Muscle layer of duodenum (tissue), 2 donors: ENCODE results near the gene SLC49A4.
A peak's percentile ranks its signal among the peaks of the same experiment; 100 is the strongest.
"Not testable (repeated sequence)": the region's sequence is repeated elsewhere in the genome, so short reads cannot be mapped to it uniquely, and the experiment has no call there.

ENCODE experiments used
- H3K27ac ChIP-seq: one replicate; pipeline ENCODE4 v1.7.0; 2013; ENCODE audit warnings: mild to moderate bottlenecking, low read length
- H3K27me3 ChIP-seq: one replicate; pipeline ENCODE4 v1.7.0; 2013; ENCODE audit warnings: low read depth, mild to moderate bottlenecking, control low read depth, low read length
- H3K36me3 ChIP-seq, 2 donors: one replicate each; pipeline ENCODE4 v1.7.0; 2013; ENCODE audit warnings: low read length in 2 of 2, control low read depth in 1 of 2, mild to moderate bottlenecking in 1 of 2; ENCODE audit not compliant: insufficient read depth in 2 of 2, control insufficient read depth in 1 of 2
- H3K4me1 ChIP-seq, 2 donors: one replicate each; pipeline ENCODE4 v1.7.0; 2013; ENCODE audit warnings: low read length in 2 of 2, mild to moderate bottlenecking in 2 of 2, control low read depth in 1 of 2, moderate library complexity in 1 of 2; ENCODE audit not compliant: insufficient read depth in 2 of 2, control insufficient read depth in 1 of 2
- H3K4me3 ChIP-seq, 2 donors: one replicate each; pipeline ENCODE4 v1.7.0; 2013; ENCODE audit warnings: low read length in 2 of 2, low read depth in 1 of 2, mild to moderate bottlenecking in 1 of 2
- H3K9me3 ChIP-seq, 2 donors: one replicate each; pipeline ENCODE4 v1.7.0; 2013; ENCODE audit warnings: low read length in 2 of 2, control low read depth in 1 of 2, mild to moderate bottlenecking in 1 of 2; ENCODE audit not compliant: control insufficient read depth in 1 of 2
- donor health status: healthy.

Gene SLC49A4

DNA sequence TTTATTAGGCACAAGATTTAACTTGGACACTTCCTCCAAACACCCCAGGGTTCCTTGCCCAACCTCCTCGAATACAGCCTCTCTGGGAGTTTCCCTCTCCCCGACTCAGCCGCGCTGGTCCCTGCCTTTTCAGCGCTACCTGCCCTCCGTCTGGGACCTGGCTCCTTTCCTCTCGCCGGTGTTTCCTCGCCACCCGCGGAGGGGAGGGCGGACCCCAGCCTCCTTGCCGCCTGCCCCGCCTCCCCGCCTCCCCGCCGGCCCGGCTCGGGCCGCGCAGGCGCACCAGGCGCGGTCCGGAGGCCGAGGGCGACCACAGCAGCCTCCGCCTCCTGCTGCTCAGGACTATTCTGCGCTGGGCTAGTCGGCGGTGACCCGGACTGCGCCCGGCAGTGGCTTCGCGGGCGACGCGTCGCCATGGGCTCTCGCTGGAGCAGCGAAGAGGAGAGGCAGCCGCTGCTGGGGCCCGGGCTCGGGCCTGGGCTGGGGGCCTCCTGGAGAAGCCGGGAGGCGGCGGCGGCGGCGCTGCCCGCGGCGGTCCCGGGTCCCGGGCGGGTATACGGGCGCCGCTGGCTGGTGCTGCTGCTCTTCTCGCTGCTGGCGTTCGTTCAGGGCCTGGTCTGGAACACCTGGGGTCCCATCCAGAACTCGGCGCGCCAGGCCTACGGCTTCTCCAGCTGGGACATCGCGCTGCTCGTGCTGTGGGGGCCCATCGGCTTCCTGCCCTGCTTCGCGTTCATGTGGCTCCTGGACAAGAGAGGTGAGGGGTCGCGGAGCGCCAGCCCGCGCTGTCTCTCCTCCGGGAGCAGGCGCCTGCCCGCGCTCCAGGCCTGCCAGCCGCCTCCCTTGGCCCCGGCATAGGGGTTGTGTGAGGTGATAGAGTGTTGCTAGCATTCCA is at the start of gene SLC49A4:
TSS of gene SLC49A4 (plus strand) at position 291 of the 895 bp plus-strand sequence. CDS start at position 415, 124 bp downstream.
- Histone ChIP-seq H3K9me3 (no peaks in the 10 kb centered on the region), H3K27me3 (no peaks in the 10 kb centered on the region), H3K4me3 (peak within 1 kb of the TSS; percentile 82 to 86), H3K4me1 (peaks cover 4 to 21% of the 10 kb centered on the region in 2 donors), H3K36me3 (no peaks in the 10 kb centered on the region), H3K27ac (peak within 1 kb of the TSS; percentile 94)

DNA sequence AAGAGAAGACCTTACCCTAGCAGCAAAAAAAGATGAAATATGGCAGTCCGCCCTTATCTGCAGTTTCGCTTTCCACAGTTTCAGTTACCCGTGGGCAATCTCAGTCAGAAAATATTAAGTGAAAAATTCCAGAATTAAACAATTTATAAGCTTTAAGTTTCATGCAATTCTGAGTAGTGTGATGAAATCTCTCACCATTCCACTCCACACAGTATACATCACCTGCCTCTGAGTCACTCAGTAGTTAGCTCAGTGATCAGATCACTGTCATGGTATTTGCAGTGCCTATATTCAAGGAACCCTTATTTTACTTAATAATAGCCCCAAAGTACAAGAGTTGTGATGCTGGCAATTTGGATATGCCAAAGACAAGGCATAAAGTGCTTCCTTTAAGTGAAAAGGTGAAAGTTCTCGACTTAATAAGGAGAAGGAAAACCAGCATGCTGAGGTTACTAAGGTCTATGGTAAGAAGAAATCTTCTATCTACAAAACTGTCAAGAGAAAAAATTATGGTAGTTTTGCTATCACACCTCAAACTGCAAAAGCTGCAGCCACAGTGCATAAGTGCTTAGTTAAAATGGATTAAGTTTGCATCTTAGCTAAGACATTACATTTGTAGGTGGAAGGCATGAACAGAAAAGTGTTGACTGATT is 49.4 kb upstream of the SLC49A4 start:
- Histone ChIP-seq H3K4me1 (no peaks in the 10 kb centered on the region), H3K9me3 (no peaks in the 10 kb centered on the region), H3K27me3 (no peaks in the 10 kb centered on the region), H3K36me3 (peaks cover 8 to 20% of the 10 kb centered on the region in 2 donors), H3K27ac (no peak overlapping the region), H3K4me3 (no peak overlapping the region)

DNA sequence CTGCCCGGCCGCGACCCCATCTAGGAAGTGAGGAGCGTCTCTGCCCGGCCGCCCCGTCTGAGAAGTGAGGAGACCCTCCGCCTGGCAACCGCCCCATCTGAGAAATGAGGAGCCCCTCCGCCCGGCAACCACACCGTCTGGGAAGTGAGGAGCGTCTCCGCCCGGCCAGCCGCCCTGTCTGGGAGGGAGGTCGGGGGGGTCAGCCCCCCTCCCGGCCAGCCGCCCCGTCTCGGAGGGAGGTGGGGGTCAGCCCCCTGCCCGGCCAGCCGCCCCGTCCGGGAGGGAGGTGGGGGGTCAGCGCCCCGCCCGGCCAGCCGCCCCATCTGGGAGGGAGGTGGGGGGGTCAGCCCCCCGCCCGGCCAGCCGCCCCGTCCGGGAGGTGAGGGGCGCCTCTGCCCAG is 47.6 kb upstream of the SLC49A4 start:
- not testable (repeated sequence) for H3K4me3 ChIP-seq, H3K27me3 ChIP-seq, H3K9me3 ChIP-seq, H3K4me1 ChIP-seq, H3K27ac ChIP-seq
- H3K36me3 ChIP-seq: peaks cover 5 to 18% of the 10 kb centered on the region in 2 donors

DNA sequence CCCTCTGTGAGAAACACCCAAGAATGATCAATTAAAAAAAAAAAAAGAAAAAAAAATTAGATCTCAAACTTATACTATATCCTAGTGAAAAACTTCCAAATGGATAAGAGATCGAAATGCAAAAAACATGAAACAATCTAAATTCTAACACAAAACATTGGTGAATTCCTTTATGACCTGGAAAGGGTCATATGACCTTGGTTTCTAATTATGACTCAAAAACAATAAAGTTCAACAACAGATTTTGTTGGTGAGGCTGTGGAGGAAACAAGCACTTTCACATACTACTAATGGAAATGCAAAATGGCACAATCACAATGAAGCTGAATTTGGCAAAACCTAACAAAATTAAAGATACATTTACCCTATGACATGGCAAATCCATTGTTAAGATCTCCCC is 46.5 kb upstream of the SLC49A4 start:
- H3K4me3 ChIP-seq: no peak overlapping the region
- peaks cover 5 to 8% of the 10 kb centered on the region in 2 donors for H3K36me3 ChIP-seq
- H3K27me3 ChIP-seq: no peaks in the 10 kb centered on the region
- H3K4me1 ChIP-seq: no peaks in the 10 kb centered on the region
- H3K27ac ChIP-seq: no peak overlapping the region
- no peaks in the 10 kb centered on the region for H3K9me3 ChIP-seq

DNA sequence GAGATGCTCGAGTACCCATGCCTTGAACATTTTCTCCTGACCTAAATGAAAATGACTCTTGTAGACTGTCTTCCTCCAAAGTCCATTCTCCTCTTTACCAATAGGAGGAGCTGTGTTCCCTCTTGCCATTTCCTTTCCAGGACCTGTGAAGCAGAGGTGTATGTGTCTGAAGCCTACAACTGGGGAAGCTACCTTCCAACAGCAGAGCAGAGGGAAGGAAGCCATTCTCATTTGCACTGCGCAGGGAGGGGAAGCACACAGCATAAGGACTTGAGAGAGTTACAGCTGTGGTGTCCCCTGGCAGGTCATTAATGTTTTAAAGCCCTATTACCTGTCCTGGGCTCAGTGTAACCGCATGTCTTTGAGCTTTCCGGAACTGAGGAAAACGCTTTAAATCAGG is 39.9 kb upstream of the SLC49A4 start:
- no peak overlapping the region for H3K27ac ChIP-seq

GRCh38 chr3:122755491-122755890 is 39.4 kb upstream of the SLC49A4 start:
- Histone ChIP-seq H3K9me3 (no peaks in the 10 kb centered on the region), H3K27ac (no peak overlapping the region), H3K36me3 (peaks cover 11 to 16% of the 10 kb centered on the region in 2 donors), H3K4me3 (no peak overlapping the region), H3K27me3 (no peaks in the 10 kb centered on the region), H3K4me1 (no peaks in the 10 kb centered on the region)

More for the DNA sequence above, 39.9 kb upstream of the SLC49A4 start:
- Histone ChIP-seq H3K4me1 (no peaks in the 10 kb centered on the region), H3K4me3 (no peak overlapping the region), H3K36me3 (peaks cover 11 to 16% of the 10 kb centered on the region in 2 donors), H3K9me3 (no peaks in the 10 kb centered on the region), H3K27me3 (no peaks in the 10 kb centered on the region)

- Histone ChIP-seq H3K27ac (no peak overlapping the region), H3K4me1 (peaks cover 0 to 4% of the 10 kb centered on the region in 2 donors), H3K36me3 (peaks cover 11% of the 10 kb centered on the region in 2 donors), H3K9me3 (no peaks in the 10 kb centered on the region), H3K27me3 (no peaks in the 10 kb centered on the region), H3K4me3 (no peak overlapping the region)
These were observed 35.9 kb upstream of the SLC49A4 start for GRCh38 chr3:122758877-122759560.

- peaks cover 0 to 7% of the 10 kb centered on the region in 2 donors for H3K36me3 ChIP-seq
- H3K4me3 ChIP-seq: no peak overlapping the region
- H3K27ac ChIP-seq: no peak overlapping the region
- H3K4me1 ChIP-seq: peaks cover 0 to 4% of the 10 kb centered on the region in 2 donors
- H3K27me3 ChIP-seq: no peaks in the 10 kb centered on the region
- no peaks in the 10 kb centered on the region for H3K9me3 ChIP-seq
These were observed 34.2 kb upstream of the SLC49A4 start for GRCh38 chr3:122760453-122761271.

DNA sequence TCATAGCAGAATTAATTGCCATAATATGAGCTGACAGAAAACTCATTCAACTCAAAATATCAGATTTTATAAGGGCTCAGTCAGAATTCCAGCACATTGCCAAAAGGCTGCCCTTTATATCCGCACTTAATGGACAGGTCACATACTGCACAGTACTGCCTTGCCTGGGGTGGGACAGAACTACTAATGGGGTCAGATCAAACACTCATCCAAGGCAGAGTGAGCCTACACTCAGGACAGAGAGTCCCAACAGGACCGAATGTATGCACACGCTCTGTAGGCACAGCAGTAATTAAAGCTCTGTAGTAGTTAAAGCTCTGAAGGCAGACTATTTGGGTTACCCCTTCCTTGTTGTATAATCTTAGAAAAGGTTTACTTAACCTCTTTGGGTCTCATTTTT is 28.4 kb upstream of the SLC49A4 start:
- Histone ChIP-seq H3K36me3 (peaks cover 0 to 19% of the 10 kb centered on the region in 2 donors), H3K27me3 (no peaks in the 10 kb centered on the region), H3K27ac (no peak overlapping the region), H3K4me1 (peaks cover 0 to 1% of the 10 kb centered on the region in 2 donors), H3K9me3 (no peaks in the 10 kb centered on the region), H3K4me3 (no peak overlapping the region)

DNA sequence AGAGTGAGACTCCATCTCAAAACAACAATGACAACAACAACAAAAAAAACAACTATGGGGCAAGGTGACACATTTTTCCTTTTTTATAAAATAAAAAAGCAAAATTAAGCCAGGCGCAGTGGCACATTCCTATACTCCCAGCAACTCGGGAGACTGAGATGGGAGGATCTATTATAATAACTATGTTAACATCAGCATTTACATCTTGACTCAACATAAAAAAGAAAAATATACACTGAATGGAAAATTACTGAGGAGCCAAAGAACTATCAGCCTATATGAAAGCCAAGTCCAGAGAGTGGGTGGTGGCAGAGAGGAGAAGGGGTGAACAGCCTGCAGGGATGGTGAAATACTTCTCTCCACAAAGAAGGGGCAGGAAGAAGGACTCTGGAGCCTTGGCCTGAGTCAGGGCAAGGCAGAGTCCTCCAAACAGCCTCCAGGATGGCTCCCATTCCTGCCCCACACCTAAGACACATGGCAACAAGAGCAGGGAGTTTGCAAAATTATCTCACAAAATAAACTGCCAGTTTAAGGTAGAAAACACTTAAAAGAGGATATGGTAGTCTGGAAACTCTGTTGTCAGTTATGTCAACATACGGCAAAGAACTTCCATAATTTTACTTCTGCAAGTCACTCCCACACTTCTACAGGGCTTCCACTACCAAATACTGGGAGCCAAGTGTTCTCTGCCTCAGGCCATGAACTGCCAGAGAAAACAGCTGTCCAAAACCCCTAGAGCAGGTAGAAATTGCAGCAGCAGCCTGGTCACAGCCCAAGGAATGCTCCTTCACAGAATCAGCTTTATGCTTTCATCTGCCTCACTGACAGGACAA is 27.1 kb upstream of the SLC49A4 start:
- Histone ChIP-seq H3K4me1 (no peaks in the 10 kb centered on the region), H3K4me3 (no peak overlapping the region), H3K9me3 (no peaks in the 10 kb centered on the region), H3K36me3 (peaks cover 0 to 19% of the 10 kb centered on the region in 2 donors), H3K27ac (peak overlapping the region; percentile 6), H3K27me3 (no peaks in the 10 kb centered on the region)
